Left renal pelvis (tissue), 4 donors: ENCODE results near the gene TGOLN2. TPM values are rescaled to one million over a fixed set of nuclear protein-coding genes. Genes with fewer than 3 reads are reported as not detected.
"Not testable (repeated sequence)": the region's sequence is repeated elsewhere in the genome, so short reads cannot be mapped to it uniquely, and the experiment has no call there.

Experiments
- DNase-seq, 4 donors: peaks; one replicate each; pipeline ENCODE4 v3.0.0-alpha.2; 2013; ENCODE audit warnings: low read depth in 4 of 4, low spot score in 3 of 4
- polyA plus RNA-seq, 4 donors: library from polyadenylated mRNA; unstranded; fragments of 120-200 nt; gene quantifications; one replicate each; pipeline ENCODE4 v1.2.1, GENCODE V29; 2013; ENCODE audit not compliant: insufficient read length in 4 of 4

The TGOLN2 gene
- polyA plus RNA-seq, 4 donors, result 86.3 to 129 (median 123) TPM

DNA sequence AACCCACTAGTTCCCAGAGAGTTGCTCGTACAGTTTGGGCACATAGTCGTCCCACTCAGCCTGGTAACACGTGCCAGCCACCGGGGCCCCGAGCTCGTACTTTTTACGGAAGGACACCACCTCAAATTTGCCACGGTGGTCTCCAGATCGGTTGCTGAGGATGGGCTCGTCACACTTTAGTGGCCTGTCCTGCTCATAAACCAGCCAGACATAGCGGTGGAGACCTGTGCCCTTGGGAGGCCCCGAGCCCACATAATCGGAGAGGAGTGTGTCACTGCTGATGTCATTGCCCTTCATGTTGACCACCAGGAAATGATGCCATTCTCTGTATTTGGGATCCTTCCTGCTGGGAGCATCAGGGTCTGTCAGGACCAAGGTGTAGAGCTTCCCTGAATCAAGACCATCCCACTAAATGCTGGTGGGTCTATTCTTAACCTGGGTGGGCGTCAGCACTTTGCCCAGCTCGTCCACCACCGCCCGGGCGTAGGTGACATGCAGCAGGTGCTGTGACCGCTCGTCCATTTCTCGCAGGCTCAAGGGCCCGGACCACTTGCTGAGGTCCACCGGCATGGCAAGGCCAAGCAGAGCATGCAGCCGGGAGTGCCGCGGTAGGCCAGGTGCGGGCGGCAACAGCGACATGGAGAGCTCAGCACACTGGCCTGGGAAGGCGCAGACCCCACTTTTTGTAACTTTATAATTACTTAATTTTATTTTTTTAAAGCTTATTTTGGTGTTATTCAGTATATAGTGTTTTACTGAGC is 13.7 kb upstream of the TGOLN2 start:
- DNase-seq, result no peak

DNA sequence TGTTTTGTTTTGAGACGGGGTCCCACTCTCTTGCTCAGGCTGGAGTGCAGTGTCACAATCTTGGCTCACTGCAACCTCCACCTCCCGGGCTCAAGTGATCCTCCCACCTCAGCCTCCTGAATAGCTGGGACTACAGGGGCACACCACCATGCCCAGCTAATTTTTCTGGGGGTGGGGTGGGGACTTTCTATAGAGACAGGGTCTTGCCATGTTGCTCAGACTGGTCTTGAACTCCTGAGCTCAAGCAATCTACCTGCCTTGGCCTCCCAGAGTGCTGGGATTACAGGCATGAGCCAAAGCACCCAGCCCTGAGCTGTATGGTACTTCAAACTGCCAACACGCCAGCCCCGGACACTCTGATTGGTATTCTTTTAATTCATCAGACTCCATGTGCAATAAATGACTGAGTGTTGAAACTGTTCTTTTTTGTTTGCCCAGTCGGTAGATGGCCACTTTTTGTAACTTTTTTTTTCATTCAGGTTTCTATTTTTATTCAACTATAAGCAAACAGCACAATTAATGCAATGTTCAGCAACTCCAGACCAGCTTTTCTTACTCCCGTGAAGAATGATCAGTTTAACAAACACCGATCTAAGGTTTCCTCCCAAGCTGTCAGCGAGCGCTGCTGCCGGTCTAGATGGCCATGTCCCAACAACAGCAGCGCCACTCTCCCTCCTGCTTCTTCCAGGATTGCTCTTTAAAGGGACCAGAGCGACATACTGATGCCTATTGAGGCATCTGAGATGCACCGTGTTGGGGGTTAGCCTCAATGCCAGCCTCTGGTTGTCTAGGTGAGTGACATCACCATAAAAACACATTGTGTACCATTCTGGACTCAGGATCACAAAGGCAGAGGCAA is 12.5 kb upstream of the TGOLN2 start:
- no peak for DNase-seq

GRCh38 chr2:85334928-85335327 is 7.1 kb upstream of the TGOLN2 start:
- no peak for DNase-seq

GRCh38 chr2:85333877-85334276 is 6.1 kb upstream of the TGOLN2 start:
- not testable (repeated sequence) for DNase-seq

DNA sequence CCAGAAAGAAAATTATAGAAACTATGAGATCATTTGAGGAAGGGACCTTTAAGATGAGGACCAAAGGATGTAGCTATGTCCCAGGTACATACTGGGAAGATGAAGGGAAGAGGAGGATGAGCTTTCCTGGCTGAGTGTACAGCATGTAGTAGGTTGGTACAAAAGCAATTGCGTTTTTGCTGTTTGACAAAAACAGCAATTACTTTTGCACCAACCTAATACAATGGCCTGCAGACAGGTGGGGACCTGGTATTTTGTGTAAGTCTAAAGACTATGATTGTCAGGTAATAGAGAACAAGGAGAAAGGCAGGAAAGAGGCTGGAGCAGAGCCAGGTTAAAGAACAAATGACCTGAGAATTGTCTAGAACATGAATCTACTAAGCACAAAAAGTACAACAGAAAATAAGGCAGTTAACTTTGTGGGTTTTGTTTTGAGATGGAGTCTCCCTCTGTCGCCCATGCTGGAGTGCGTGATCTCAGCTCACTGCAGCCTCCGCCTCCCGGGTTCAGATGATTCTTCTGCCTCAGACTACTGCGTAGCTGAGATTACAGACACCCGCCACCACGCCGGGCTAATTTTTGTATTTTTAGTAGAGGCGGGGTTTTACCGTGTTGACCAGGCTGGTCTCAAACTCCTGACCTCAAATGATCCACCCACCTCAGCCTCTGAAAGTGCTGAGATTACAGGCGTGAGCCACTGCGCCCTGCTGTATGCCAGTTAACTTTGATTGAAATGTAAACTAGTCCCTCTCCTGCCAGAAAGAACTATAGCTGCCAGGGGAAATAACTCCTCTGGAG is 3.2 kb upstream of the TGOLN2 start:
- DNase-seq, result no peak

DNA sequence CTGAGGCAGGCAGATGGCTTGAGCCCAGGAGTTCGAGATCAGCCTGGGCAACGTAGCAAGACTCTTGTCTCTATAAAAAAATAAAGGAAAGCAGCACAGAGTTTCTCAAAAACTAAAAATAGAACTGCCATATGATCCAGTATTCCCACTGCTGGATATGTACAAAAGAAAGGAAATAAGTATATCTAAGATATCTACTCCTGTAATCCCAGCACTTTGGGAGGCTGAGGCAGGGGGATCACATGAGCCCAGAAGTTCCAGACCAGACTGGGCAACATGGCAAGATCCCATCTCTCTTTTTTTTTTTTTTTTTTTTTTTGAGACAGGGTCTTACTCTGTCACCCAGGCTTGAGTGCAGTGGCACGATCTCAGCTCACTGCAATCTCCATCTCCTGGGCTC is 1.9 kb upstream of the TGOLN2 start:
- DNase-seq, result not testable (repeated sequence)

GRCh38 chr2:85329181-85329651 is 1.4 kb upstream of the TGOLN2 start:
- no peak for DNase-seq

- DNase-seq, result no peak
These were observed 498 bp downstream of the TGOLN2 start for GRCh38 chr2:85327160-85327821.

DNA sequence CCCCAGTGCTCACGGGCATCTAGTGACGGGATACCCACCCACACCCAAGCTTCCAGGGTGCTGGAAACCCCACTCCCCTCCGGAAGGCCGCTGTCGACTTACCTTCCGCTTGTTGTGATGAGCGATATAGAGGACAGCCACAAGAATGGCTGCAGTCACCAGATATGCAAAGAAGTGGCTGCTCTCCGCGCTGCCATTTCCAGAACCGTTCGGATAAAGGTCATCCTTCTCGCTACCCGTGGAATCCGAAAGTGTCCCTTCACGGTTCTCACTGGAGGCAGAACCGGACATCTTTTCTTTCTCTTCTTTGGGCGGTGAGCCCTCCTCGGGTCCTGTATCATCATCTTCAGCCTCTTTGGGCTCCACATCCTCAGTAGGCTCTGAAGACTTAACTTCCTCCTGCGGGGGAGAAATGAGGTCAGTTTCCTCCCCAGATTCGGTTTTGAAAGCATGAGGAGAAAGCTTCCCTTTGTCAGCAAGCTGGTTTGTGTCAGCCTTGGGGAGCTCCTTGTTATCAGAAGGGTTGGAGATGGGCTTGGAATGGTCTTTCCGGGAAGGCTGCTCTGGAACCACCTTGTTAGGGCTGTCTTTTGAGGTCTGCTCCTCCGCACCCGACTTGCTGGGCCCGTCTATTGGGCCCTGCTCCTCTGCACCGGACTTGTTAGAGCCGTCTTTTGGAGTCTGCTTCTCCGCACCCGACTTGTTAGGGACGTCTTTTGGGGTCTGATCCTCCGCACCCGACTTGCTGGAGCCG is 1.2 kb downstream of the TGOLN2 start:
- DNase-seq, result no peak

DNA sequence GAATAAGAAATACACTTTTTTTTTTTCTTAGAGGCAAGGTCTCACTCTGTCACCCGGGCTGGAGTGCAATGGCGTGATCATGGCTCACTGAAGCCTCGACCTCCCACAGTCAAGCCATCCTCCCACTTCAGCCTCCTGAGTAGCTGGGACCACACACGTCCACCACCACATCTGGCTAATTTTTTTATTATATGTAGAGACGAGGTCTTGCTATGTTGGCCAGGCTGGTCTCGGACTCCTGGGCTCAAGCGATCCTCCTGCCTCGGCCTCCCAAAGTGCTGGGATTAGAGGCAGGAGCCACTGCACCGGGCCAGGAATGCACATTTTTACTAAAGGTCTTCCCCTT is 2.4 kb downstream of the TGOLN2 start:
- no peak for DNase-seq

DNA sequence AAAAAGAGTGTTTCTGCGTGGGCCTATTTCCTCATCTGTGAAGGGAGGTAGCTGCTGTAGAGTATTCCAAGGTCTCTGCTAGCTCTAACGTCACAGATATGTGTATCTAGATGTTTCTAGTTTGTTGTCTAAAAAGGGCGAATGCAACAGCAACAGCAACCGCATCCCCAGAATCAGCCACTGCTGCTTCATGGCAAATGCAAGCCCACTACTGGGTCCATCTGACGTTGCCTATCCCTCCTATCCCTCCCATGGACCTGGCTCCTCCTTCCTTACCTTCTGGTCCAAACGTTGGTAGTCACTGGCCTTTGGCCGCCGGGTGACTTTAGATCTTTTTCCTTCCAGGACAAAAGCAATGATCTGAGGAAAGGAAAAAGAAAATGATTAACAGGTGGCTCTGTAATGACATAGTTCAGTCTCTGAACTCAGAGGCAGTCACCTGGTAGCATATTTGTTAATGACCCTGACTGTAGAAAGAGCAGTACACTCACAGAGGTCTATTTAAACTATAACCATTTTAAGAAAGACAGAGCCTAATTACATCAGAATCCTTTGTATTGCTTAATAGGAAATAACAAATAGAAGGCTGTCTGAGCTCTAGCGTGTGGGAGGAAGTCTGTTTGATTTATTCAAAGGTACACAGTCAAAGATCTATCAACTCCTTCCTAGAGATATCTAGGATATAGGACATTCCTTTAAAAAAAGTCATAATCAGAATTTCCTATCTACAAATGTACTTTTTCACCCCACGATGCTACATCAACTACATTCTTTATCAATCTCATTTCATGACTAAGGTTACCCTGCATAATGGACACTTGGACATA is 2.9 kb downstream of the TGOLN2 start:
- no peak for DNase-seq

GRCh38 chr2:85323988-85324367 is 3.8 kb downstream of the TGOLN2 start:
- not testable (repeated sequence) for DNase-seq

GRCh38 chr2:85323351-85323987 is 4.3 kb downstream of the TGOLN2 start:
- no peak for DNase-seq

- DNase-seq, result no peak
These were observed 8.0 kb downstream of the TGOLN2 start for GRCh38 chr2:85319796-85320195.

- no peak for DNase-seq
These were observed 9.3 kb downstream of the TGOLN2 start for GRCh38 chr2:85318222-85319074.

DNA sequence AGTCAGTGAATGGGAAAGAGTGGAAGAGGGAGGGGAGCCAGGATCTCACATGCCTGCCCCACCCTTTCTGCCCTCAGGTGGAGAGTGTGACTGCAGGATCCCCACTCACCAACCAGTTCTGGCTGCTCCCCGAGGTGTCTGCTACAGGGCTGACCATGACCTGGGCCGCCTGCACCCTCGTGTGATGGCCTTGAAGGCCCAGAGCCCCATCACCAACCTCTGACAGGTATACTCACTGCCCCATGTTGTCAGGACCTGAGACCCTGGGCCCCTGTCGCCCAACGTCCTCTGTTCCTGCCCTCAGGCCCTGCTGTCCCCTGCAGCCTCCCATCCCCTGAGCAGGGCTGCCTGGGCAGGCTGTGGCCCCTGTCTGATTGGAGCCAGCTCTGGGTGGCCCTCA is 11.9 kb downstream of the TGOLN2 start:
- DNase-seq, result not testable (repeated sequence)

DNA sequence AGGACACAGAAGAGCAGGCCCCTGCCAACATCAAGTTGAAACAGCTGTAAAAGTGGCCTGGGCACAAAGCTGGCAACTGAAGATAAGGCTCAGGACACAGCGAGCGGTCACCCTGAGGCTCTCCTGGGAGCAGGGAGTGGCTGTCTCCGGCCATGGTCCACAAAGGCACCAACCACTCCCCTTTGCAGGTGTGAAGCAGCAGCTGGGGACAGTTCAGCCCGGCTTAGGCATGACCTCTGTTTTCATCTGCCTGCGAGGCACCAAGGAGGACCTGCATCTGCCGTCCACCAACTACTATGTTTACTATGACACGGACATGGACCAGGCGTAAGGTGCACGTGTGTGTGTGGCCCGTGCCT is 12.9 kb downstream of the TGOLN2 start:
- no peak for DNase-seq

DNA sequence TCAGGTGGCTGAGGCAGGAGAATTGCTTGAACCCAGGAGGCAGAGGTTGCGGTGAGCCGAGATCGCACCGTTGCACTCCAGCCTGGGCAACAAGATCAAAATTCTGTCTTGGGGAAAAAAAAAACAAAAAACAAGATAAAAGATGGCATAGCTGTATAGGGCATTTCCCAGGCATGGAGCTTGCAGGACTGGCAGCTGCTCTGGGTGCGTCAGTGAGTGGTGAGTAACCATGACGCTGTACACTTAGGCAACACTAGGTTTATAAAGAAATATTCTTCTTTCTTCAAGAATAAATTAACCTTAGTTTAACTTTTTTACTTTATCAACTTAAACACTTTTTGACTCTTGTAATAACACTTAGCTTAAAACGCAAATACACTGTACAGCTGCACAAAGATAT is 15.4 kb downstream of the TGOLN2 start:
- DNase-seq, result no peak
